ENCODE data around the gene MSTN.
"Not testable (repeated sequence)": the region's sequence is repeated elsewhere in the genome, so short reads cannot be mapped to it uniquely, and the experiment has no call there.

The MSTN gene

DNA sequence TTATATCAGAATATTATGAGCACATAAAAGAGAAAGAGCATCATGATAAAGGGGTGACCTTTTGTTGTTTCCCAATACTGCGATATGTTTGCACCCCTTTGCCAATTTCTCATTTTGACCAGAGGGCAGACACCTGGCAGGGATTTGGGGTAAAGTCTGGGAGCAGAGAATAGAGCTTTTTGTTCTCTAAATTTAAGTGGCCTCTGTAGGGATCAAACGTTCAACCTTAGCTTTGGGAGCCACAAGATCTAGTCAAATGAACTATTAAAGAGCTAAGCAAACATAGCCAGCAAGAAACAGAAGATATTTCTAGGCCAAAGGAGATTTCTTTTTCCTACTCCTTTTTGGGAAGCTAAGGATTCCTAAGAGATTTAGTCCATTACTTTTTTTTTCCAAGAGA lies 1.1 kb upstream of the MSTN start:
- DNase-seq (ENCODE audit: low read depth) = no peak

DNA sequence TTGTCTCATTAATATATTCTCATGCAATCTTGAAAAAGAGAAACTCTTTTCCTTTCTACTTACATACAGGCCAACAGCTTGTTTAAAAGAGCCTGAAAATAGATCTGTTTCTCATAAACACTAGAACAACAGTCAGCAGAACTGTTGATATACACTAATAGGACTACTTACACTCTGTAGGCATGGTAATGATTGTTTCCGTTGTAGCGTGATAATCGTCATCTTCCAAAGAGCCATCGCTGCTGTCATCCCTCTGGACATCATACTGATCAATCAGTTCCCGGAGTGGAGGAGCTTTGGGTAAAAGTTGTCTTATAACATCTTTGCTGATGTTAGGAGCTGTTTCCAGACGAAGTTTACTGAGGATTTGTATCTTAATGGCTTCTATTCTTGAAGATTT lies 476 bp downstream of the MSTN start:
- no peak for DNase-seq (ENCODE audit: low read depth)

DNA sequence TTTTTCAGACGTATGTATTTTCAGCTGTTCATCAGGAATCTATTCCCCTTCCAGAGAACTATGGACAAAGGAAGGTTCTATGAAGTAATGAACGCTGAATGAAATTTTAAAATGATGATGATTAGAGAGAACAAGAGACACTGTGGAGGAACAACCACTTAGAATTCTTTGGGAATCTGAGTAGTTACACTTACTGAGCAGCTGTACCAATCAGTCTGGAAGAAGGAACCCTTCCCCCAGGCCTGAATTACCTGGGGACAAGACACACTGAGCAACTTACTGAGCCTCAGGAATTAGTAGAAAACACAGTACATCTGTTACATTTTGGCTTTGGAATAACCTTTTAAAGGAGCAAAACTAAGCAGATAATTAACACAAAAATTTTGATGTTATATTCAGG lies 1.9 kb downstream of the MSTN start:
- no peak for DNase-seq (ENCODE audit: low read depth)

DNA sequence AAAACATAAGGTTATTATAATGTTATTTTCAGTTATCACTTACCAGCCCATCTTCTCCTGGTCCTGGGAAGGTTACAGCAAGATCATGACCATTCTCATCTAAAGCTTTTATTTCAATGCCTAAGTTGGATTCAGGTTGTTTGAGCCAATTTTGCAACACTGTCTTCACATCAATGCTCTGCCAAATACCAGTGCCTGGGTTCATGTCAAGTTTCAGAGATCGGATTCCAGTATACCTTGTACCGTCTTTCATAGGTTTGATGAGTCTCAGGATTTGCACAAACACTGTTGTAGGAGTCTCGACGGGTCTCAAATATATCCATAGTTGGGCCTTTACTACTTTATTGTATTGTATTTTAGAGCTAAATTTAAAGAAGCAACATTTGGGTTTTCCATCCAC lies 2.5 kb downstream of the MSTN start:
- DNase-seq (ENCODE audit: low read depth) = no peak

DNA sequence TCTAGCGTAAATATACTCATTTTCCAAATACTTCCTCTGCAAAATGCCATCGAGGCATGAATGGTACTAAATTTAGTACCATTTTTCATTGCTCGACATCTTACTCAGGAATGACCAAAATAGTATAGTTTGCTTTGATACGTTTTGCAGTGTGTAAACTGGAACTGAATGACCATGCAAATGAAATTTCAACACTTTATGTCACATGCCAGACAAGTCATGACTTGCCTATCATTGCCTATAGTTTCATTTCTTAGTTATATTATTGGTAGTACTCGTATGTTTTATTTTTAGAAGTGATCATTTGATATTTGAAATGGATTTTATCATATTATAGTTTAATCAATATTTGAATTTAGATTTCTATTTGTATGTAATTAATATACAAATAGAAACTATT lies 9.1 kb downstream of the MSTN start:
- no peak for DNase-seq (ENCODE audit: low read depth)

DNA sequence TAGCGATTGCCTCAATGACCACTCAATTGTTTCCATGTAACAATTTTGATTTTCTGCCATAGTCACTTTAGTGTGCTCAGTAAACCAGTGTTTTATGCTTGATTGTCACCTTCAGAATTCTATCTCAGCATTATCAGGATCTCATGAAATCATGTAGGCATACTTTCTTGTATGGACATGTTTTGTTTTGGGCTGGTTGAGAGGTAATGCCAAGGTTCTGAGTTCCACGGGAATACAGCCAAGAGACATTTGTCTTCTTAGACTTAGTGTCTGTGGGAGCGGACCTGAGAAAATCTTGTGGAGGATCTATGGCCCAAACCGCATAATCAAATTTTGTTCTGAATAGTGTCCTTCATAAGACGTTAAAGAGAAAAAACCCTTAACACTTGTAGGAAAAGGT lies 10.2 kb downstream of the MSTN start:
- DNase-seq (ENCODE audit: low read depth) = no peak

DNA sequence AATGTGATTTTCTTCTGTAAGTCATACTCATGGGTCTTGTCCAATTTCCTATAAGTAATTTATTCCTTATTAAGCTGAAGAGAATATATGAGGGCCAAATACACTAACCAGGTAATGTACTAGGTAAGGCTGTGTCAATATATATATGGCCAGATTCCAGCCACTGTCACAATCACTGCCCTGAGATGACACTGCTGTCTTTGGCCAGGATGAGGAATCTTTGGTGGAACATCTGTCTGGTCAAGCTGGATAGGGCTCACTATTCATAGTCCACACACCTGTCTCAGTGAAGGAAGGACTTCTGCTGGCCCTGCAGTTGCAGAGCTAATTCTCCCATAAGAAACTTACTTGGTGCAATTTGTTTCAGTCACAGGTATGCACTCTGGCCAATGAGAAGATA lies 11.3 kb downstream of the MSTN start:
- no peak for DNase-seq (ENCODE audit: low read depth)

DNA sequence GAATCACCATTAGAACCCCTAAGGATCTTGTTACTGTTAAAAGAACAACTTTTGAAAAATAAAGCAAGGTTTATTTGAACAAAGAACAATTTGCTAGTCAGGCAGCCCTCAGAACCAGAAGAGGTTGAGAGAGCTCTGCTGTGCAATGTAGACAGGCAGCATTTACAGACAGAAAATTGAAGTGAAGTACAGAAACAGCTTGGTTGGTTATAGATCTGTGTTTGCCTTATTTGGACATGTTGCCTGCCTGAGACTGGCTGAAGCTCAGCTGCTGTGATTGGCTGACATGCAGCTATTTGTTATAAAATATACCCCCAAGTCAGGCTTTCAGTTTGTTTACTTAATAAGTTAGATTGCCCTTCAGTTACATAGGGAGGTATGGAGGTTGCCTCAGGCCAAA lies 12.5 kb downstream of the MSTN start:
- DNase-seq (ENCODE audit: low read depth) = no peak

DNA sequence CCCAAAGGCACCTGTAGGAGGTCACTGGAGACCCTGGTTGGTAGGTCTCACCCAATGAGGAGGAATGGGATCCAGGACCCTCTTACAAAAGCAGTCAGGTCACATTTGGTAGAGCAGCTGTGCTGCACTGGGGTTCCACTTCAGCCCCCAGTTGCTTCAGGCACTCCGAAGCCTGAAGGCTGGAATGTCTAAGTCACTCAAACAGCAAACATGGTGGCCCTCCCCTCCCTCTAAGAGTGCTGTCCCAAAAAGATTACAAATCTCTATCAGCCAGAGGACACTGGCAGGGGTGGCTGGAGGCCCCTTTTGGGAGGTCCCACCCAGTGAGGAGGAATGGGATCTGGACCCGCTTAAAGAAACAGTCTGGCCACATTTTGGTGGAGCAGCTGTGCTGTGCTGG lies 17.7 kb downstream of the MSTN start:
- no peak for DNase-seq (ENCODE audit: low read depth)

DNA sequence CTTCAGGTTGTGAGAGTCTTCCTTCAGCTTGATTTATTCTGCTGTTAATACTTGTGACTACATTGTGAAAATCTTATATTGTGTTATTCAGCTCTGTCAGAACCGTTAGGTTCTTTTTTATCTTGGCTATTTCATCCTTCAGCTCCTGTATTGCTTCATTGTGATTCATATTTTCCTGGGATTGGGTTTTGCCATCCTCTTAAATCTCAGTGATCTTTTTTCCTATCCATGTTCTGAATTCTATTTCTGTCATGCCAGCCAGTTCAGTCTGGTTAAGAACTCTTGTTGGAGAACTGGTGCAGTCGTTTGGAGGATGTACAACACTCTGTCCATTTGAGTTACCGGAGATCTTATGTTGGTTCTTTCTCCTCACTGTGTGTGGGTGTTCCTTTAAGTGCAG lies 19.1 kb downstream of the MSTN start:
- no peak for DNase-seq (ENCODE audit: low read depth)

DNA sequence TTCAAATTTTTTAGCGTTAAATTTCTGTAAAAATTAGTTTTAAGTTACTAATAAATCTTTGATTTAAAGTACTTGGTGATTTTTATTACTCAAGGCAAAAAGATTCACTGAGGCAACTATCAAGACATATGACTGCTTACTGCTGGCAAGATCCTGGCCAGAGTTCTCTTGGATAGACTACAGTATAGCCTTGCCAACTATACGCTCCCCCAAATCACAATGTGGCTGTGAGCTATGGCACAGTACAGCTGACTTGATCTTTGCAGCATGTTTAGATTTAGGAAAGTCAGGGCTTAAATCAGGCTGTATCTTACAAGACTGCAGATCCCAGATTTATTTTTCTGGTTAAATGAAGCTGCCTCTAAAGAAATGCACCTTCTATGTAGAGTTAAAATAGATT lies 26.5 kb downstream of the MSTN start:
- no peak for DNase-seq (ENCODE audit: low read depth)

DNA sequence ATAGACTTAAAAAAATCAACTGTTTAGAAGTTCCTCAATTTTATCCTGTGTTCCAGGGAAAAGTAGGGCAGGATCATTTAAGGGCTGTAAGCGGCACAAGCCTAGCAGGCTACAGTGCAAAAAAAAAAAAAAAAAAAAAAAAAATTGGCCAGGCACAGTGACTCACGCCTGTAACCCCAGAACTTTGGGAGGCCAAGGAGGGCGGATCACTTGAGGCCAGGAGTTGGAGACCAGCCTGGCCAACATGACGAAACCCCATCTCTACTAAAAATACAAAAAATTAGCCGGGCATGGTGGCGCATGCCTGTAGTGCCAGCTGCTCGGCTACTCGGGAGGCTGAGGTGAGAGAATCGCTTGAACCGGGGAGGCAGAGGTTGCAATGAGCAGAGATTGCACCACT lies 28.1 kb downstream of the MSTN start:
- DNase-seq (ENCODE audit: low read depth) = not testable (repeated sequence)

DNA sequence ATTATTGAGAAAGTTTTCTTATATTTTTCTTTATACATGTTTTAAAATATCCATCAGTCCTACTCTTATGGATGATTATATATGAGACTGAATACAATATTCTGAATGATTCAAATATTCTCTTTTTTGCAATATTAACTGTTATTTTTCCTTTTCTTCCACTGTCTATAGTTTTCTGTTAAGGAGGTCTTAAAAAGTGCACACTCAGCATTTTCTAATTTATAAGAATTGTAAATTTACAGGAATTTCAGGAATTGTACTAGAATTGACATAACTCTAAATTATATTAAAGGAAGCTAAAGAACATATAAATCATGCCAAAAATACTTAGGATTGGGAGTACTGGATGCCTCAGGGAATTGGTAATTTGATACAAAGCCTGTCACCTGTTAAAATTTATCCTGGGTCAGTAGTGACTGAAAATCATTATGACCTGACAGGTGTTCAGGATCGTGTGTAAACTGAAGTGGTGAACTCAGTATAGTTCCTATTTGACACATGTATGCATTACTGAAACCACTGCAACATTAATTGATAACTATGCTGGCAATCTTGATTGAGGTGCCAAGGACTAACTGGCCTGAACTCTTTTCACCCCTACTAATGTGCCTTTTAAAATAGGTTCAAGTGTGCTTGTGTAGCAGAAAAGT lies 30.4 kb downstream of the MSTN start:
- no peak for DNase-seq (ENCODE audit: low read depth)

DNA sequence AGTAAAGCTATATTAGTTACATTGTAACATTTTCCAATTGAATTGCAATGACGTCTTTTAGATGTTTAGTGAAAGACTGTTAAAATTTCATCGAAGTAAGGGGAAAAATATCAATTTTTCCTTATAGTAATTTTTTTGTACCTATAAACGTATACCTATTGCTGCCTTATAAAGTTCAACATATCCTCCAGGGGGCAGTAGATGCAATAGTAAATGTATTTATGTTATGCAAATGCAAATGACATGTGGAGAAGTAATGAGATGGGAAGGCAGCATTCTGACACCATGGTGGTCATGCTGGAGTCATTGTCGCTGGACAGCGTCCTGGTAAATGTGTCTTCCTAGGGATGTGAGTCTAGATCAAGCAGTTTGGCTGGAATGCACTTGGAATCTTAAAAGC lies 38.7 kb downstream of the MSTN start:
- DNase-seq (ENCODE audit: low read depth) = no peak

DNA sequence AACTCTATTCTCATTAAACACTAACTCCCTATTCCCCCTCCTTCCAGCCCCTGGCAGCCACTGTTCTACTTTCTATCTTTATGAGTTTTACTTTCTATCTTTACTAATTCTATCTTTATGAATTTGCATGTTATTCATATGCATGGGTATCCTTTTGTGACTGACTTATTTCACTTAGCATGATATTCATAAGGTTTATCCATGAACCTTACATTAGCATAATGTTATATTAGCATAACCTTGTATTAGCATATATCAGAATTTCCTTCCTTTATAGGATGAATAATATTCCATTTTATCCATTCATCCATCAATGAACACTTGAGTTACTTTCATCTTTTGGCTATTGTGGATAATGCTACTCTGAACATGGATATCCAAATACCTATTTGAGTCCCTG lies 41.8 kb downstream of the MSTN start:
- DNase-seq (ENCODE audit: low read depth) = no peak

DNA sequence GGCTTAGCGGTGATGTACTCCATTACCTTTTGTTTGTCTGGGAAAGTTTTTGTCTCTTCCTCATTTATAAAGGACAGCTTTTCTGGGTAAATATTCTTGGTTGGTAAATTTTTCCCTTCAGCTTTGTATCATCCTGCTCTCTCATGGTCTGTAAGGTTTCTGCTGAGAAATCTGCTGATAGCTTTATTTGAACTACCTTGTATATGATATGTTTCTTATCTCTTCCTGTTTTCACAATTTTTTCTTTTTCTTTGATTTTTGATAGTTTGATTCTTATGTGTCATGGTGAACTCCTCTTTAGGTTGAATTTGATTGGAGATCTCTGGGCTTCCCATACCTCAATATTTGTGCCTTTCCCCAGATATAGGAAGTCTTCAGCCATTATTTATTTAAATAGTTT lies 44.7 kb downstream of the MSTN start:
- DNase-seq (ENCODE audit: low read depth) = no peak

DNA sequence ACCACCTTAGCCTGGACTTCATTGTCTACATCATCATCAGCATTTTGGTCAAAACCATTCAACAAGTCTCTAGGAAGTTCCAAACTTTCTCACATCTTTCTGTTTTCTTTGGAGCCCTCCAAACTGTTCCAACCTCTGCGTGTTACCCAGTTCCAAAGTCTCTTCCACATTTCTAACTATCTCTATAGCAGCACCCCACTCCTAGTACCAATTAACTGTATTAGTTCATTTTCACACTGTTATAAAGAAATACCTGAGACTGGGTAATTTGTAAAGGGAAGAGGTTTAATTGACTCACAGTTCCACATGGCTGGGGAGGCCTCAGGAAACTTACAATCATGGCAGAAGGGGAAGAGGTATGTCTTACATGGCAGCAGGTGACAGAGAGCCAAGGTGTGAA lies 46.6 kb downstream of the MSTN start:
- DNase-seq (ENCODE audit: low read depth) = not testable (repeated sequence)

All from T follicular helper cell (primary cell).